AG04450 (cell line): Measurements from ENCODE around the gene SENP1. TPM values are rescaled to one million over a fixed set of nuclear protein-coding genes. Genes with fewer than 3 reads are reported as not detected.

Experiments
- CTCF ChIA-PET: fragments of 300-600, 350-600 bp; formaldehyde crosslinking; extraction: SDS; loops from one replicate; lab custom pipeline; 2022; ENCODE audit warnings: antibody characterized with exemption, inconsistent platforms; lab: Charles Lee
- POLR2A ChIA-PET: fragments of 350-600 bp; formaldehyde crosslinking; extraction: SDS; loops from one replicate; lab custom pipeline; 2021; ENCODE audit warnings: antibody characterized with exemption, inconsistent platforms; lab: Yijun Ruan, JAX
- DNase-seq: peaks from one replicate; pipeline ENCODE4 v3.0.0-alpha.2; 2011; ENCODE audit warnings: low read depth, low spot score
- H3K27ac ChIP-seq: one replicate; pipeline ENCODE4 v1.5.1; 2012; ENCODE audit warnings: low read depth, low read length, control low read depth
- H3K27me3 ChIP-seq: one replicate; pipeline ENCODE4 v1.6.0; 2012; ENCODE audit warnings: low read length; ENCODE audit not compliant: control insufficient read depth, insufficient read depth
- H3K4me3 ChIP-seq: 2 replicates; pipeline ENCODE4 v1.5.1; 2011; ENCODE audit warnings: mild to moderate bottlenecking, low read depth, low read length, control low read depth
- H3K9me3 ChIP-seq: 2 replicates; pipeline ENCODE4 v1.5.1; 2012; ENCODE audit warnings: low read length; ENCODE audit not compliant: control insufficient read depth, insufficient read depth
- CTCF ChIP-seq: IDR thresholded peaks from 2 replicates; pipeline ENCODE4 v1.5.1; 2011; ENCODE audit warnings: low read depth, low read length, control low read depth, inconsistent platforms
- polyA plus RNA-seq: library from polyadenylated mRNA; depleted of rRNA; stranded (reverse); fragments of >200 nt; gene quantifications from 2 replicates; pipeline ENCODE4 v1.2.3, GENCODE V29; 2011

SENP1 gene
- polyA plus RNA-seq, 1 experiment, result 26.4 TPM

- CTCF ChIA-PET, result no interaction called here
Measured at GRCh38 chr12:48013287-48013686, 92.6 kb downstream of the SENP1 start.

GRCh38 chr12:48012070-48012469 lies 93.8 kb downstream of the SENP1 start:
- ChIA-PET CTCF (no interaction called here), POLR2A (no interaction called here)
- no peak overlapping the region for H3K27ac ChIP-seq
- H3K4me3 ChIP-seq, result no peak overlapping the region
- H3K9me3 ChIP-seq, result no peaks in the 10 kb centered on the region
- no peak for DNase-seq
- H3K27me3 ChIP-seq, result peaks cover 54% of the 10 kb centered on the region
- TF ChIP-seq CTCF, result no peak

More at GRCh38 chr12:48013287-48013686, 92.6 kb downstream of the SENP1 start:
- H3K27me3 ChIP-seq, result peaks cover 57% of the 10 kb centered on the region
- H3K4me3 ChIP-seq, result no peak overlapping the region
- no peak overlapping the region for H3K27ac ChIP-seq
- POLR2A ChIA-PET, result no interaction called here
- no peaks in the 10 kb centered on the region for H3K9me3 ChIP-seq
- no peak for DNase-seq
- TF ChIP-seq CTCF, result no peak

GRCh38 chr12:48010366-48010970 lies 95.4 kb downstream of the SENP1 start:
- ChIA-PET POLR2A (no interaction called here), CTCF (no interaction called here)
- H3K27ac ChIP-seq, result no peak overlapping the region
- H3K4me3 ChIP-seq, result no peak overlapping the region
- DNase-seq, result no peak
- H3K27me3 ChIP-seq, result peaks cover 63% of the 10 kb centered on the region
- no peaks in the 10 kb centered on the region for H3K9me3 ChIP-seq
- no peak for TF ChIP-seq CTCF

- Histone ChIP-seq H3K27ac (no peak overlapping the region), H3K9me3 (no peaks in the 10 kb centered on the region; the same call in 1 of the 2 replicates), H3K4me3 (no peak overlapping the region), H3K27me3 (peaks cover 64% of the 10 kb centered on the region)
- ChIA-PET CTCF (no interaction called here), POLR2A (no interaction called here)
- DNase-seq, result no peak
- no peak for TF ChIP-seq CTCF
Measured at GRCh38 chr12:48009471-48009870, 96.4 kb downstream of the SENP1 start.

GRCh38 chr12:48008950-48009349 lies 96.9 kb downstream of the SENP1 start:
- no peak for TF ChIP-seq CTCF
- Histone ChIP-seq H3K9me3 (no peaks in the 10 kb centered on the region; the same call in 1 of the 2 replicates), H3K27me3 (peaks cover 68% of the 10 kb centered on the region), H3K4me3 (no peak overlapping the region), H3K27ac (no peak overlapping the region)
- ChIA-PET POLR2A (no interaction called here), CTCF (no interaction called here)
- no peak for DNase-seq
